GM23248 (cell line): ENCODE measurements around the gene DCTN1.

Experiments used
- EZH2 ChIP-seq: fragments of 200-600 bp; sonication (generic); IDR thresholded peaks from 2 replicates; pipeline ENCODE4 v1.6.1; 2018; ENCODE audit warnings: antibody characterized with exemption, mild to moderate bottlenecking; ENCODE audit not compliant: insufficient read depth, poor library complexity, severe bottlenecking
- EZH2phosphoT487 ChIP-seq: fragments of 200-600 bp; sonication (generic); IDR thresholded peaks from 2 replicates; pipeline ENCODE4 v1.6.1; 2018; ENCODE audit warnings: antibody characterized with exemption, moderate library complexity, mild to moderate bottlenecking, low read depth; ENCODE audit not compliant: insufficient read depth

DNA sequence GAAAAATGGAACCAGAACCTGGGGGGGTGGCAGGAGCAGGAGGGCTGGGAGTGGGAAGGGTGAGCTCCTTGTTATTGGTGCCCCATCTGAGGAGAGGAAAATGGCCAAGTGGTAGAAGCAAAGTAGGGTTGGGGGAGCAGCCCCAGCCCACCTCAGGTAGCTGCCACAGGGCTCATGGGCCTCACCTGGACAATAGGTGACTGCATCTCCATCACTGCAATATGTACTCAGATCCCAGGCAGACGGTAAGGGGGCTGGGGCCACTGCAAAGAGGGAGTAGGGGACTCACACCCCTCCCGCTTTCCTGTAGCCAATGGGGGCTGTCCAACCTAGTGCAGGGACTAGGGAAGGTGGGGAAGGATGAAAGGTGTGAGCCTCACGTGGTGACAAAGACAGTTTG is 37.1 kb upstream of the DCTN1 start:
- TF ChIP-seq EZH2 (no peak), EZH2phosphoT487 (no peak)
